ENCODE measurements around the gene TRPC3. TPM values are rescaled to one million over a fixed set of nuclear protein-coding genes. Genes with fewer than 3 reads are reported as not detected.

Gene TRPC3
- polyA plus RNA-seq, 1 donor from 2014 or later = 6.9 TPM

- Histone ChIP-seq H3K79me2 (replicated peaks; ENCODE audit: insufficient read depth, low read length) (no peaks in the 10 kb centered on the region), H4K20me1 (ENCODE audit: insufficient read depth) (no peaks in the 10 kb centered on the region), H3K4me2 (ENCODE audit: low read length) (no peak overlapping the region), H3K27ac (ENCODE audit: low read length) (no peak overlapping the region), H3K4me3 (ENCODE audit: low read length) (no peak overlapping the region), H3K9me2 (ENCODE audit: insufficient read depth, low read length) (no peaks in the 10 kb centered on the region), H3K9ac (ENCODE audit: low read length) (no peak overlapping the region), H3F3A (ENCODE audit: insufficient read depth, low read length, poor library complexity, severe bottlenecking) (no peaks in the 10 kb centered on the region), H2AFZ (ENCODE audit: low read depth, low read length) (no peak overlapping the region), H3K27me3 (ENCODE audit: insufficient read depth, low read depth, low read length) (no peaks in the 10 kb centered on the region), H3K9me3 (ENCODE audit: low read length) (no peaks in the 10 kb centered on the region), H3K36me3 (ENCODE audit: insufficient read depth, low read length) (peaks cover 12% of the 10 kb centered on the region)
- TF ChIP-seq EZH2 (IDR thresholded peaks at IDR 0.05; ENCODE audit: borderline replicate concordance, insufficient read depth, low read length, poor library complexity, severe bottlenecking) (no peak), SMC3 (conservative IDR thresholded peaks at IDR 0.05; ENCODE audit: poor library complexity) (no peak), RAD21 (conservative IDR thresholded peaks at IDR 0.05) (no peak), POLR2AphosphoS5 (IDR thresholded peaks at IDR 0.05) (no peak), CTCF (IDR thresholded peaks at IDR 0.05; ENCODE audit: poor library complexity, severe bottlenecking) (no peak), TAF1 (IDR thresholded peaks at IDR 0.05; ENCODE audit: low read depth) (no peak), MXI1 (conservative IDR thresholded peaks at IDR 0.05; ENCODE audit: poor library complexity, severe bottlenecking) (no peak), REST (IDR thresholded peaks at IDR 0.05; ENCODE audit: borderline replicate concordance) (no peak), EP300 (conservative IDR thresholded peaks at IDR 0.05; ENCODE audit: poor library complexity, severe bottlenecking) (no peak)
Measured at GRCh38 chr4:121860121-121860520, 91.7 kb downstream of the TRPC3 start.

GRCh38 chr4:121851354-121851753, 100.5 kb downstream of the TRPC3 start:
- Histone ChIP-seq H3K4me2 (ENCODE audit: low read length) (no peak overlapping the region), H3K9me3 (ENCODE audit: low read length) (no peaks in the 10 kb centered on the region), H3K27me3 (ENCODE audit: insufficient read depth, low read depth, low read length) (no peaks in the 10 kb centered on the region), H4K20me1 (ENCODE audit: insufficient read depth) (no peaks in the 10 kb centered on the region), H3K9ac (ENCODE audit: low read length) (no peak overlapping the region), H3F3A (ENCODE audit: insufficient read depth, low read length, poor library complexity, severe bottlenecking) (no peaks in the 10 kb centered on the region), H3K36me3 (ENCODE audit: insufficient read depth, low read length) (no peaks in the 10 kb centered on the region), H3K9me2 (ENCODE audit: insufficient read depth, low read length) (no peaks in the 10 kb centered on the region), H3K27ac (ENCODE audit: low read length) (no peak overlapping the region), H3K4me3 (ENCODE audit: low read length) (no peak overlapping the region), H2AFZ (ENCODE audit: low read depth, low read length) (no peak overlapping the region), H3K79me2 (replicated peaks; ENCODE audit: insufficient read depth, low read length) (no peaks in the 10 kb centered on the region)
- no peak for TF ChIP-seq TAF1 (IDR thresholded peaks at IDR 0.05; ENCODE audit: low read depth)
- no peak for TF ChIP-seq RAD21 (conservative IDR thresholded peaks at IDR 0.05)
- no peak for TF ChIP-seq REST (IDR thresholded peaks at IDR 0.05; ENCODE audit: borderline replicate concordance)
- TF ChIP-seq MXI1 (conservative IDR thresholded peaks at IDR 0.05; ENCODE audit: poor library complexity, severe bottlenecking) = no peak
- no peak for TF ChIP-seq POLR2AphosphoS5 (IDR thresholded peaks at IDR 0.05)
- no peak for TF ChIP-seq SMC3 (conservative IDR thresholded peaks at IDR 0.05; ENCODE audit: poor library complexity)
- TF ChIP-seq CTCF (IDR thresholded peaks at IDR 0.05; ENCODE audit: poor library complexity, severe bottlenecking) = no peak
- no peak for TF ChIP-seq EP300 (conservative IDR thresholded peaks at IDR 0.05; ENCODE audit: poor library complexity, severe bottlenecking)
- no peak for TF ChIP-seq EZH2 (IDR thresholded peaks at IDR 0.05; ENCODE audit: borderline replicate concordance, insufficient read depth, low read length, poor library complexity, severe bottlenecking)

All from neural cell (in vitro differentiated cells).